GM21360 (cell line): ENCODE results near the gene PSMD4.
"Not testable (repeated sequence)": the region's sequence is repeated elsewhere in the genome, so short reads cannot be mapped to it uniquely, and the experiment has no call there.

Experiments used
- ATAC-seq: cut with Tn5 transposase; IDR thresholded peaks from one replicate; pipeline ENCODE4 v1.9.1; 2021; ENCODE audit warnings: mild to moderate bottlenecking, moderate library complexity; ENCODE audit not compliant: unreplicated experiment

PSMD4 gene

DNA sequence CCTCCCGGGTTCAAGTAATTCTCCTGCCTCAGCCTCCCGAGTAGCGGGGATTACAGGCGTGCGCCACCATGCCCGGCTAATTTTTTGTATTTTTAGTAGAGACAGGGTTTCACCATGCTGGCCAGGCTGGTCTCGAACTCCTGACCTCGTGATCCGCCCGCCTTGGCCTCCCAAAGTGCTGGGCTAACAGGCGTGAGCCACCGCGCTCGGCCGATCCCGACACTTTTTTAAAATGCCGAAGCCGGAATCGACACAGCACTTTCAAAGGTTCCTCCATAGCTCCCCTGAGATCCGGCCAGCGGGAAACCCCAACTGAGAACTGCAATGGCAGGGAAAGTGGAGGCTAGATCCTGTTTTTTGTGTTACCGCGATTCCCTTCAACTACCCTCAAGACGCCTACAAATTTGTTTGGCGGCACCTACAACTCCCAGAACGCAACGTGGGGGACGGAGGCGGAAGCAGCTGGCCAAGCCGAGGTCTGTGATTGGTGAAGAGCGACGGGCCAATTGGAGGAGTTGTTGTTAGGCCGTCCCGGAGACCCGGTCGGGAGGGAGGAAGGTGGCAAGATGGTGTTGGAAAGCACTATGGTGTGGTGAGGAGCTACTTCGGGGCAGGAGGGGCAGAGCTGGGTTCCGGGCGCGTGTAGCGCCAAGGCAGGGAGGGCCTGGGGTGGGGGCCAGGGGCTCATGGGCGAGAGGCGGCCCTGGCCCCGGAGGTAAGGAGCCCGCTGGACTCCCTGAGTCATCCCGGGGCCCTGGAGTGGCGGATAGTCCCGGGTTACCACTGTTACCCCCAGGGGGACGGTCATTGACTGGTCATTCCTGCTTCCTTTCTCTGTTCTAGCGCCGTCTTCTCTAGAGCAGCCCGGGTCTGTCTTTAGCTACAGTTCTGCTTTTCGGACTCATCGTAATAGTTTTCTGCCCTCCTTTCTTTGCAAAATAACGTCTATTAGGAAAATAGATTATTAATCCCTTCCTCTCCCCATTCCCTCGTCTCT, at the start of gene PSMD4:
PSMD4 (plus strand) TSS at position 518 of the 997 bp plus-strand sequence; CDS start at position 567, 49 bp downstream.
- ATAC-seq: peak; percentile 89

DNA sequence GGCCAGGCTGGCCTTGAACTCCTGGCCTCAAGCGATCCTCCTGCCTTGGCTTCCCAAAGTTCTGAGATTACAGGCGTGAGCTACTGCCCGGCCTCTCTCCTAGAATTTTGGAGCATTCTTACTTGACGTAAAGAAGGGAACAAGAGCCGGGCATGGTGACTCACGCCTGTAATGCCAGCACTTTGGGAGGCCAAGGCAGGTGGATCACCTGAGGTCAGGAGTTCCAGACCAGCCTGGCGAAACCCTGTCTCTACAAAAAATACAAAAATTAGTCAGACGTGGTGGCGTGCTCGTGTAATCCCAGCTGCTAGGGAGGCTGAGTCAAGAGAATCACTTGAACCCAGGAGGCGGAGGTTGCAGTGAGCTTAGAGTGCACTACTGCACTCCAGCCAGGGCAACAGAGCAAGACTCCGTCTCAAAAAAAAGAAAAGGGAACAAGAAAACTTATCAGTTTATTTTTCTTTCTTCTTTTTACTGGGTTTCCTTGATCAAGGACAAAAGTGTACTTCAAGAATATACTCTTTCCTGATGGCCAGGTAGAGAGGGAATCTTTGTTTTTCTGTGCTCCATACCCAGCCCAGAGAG, 49.1 kb upstream of the PSMD4 start:
- ATAC-seq: not testable (repeated sequence)

DNA sequence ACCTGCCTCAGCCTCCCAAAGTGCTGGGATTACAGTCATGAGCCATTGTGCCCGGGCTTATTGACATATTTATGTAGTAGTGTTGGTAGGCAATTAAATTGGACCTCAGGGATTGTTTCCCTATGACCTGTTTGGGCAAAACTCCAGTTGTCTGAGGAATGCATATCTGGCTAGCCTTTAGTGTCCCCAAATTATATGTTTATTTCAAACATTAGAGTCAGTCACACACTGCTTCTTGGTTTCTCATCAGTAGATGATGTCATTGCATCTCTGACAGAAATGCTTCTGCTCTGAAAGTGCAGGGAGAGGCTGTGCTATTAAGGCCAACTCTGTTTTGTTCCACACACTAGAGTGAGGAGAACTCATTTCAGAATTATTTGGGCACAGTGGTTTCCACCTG, 43.7 kb upstream of the PSMD4 start:
- ATAC-seq: no peak

DNA sequence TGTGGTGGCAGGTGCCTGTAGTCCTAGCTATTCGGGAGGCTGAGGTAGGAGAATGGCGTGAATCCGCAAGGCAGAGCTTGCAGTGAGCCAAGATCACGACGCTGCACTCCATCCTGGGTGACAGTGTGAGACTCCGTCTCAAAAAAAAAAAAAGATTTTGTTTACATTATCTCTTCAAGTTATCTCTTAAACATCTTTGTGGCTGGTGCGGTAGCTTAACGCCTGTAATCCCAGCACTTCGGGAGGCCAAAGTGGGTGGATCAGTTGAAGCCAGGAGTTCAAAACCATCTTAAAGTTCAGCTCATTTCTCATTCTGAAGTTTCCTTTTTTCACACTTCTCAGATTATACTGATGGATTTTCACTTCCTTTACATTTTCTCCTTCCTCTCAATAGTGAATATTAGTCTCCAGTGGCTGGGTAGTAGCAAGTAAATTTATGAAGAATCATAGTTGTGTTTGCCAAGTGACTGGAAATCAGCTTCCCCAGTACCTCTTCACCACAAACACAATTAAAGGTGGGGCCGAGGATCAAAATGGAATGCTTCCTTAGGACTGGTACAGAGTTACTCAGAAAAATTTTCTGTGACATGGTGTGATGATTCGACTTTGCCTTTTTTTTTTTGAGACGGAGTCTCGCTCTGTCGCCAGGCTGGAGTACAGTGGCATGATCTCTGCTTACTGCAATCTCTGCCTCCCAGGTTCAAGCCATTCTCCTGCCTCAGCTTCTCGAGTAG, 42.4 kb upstream of the PSMD4 start:
- ATAC-seq: no peak

- no peak for ATAC-seq
Measured at GRCh38 chr1:151213560-151213959, 41.0 kb upstream of the PSMD4 start.

GRCh38 chr1:151221616-151222015, 32.9 kb upstream of the PSMD4 start:
- ATAC-seq: no peak

GRCh38 chr1:151222130-151222529, 32.4 kb upstream of the PSMD4 start:
- ATAC-seq: no peak

- no peak for ATAC-seq
Measured at GRCh38 chr1:151235235-151235634, 19.3 kb upstream of the PSMD4 start.

DNA sequence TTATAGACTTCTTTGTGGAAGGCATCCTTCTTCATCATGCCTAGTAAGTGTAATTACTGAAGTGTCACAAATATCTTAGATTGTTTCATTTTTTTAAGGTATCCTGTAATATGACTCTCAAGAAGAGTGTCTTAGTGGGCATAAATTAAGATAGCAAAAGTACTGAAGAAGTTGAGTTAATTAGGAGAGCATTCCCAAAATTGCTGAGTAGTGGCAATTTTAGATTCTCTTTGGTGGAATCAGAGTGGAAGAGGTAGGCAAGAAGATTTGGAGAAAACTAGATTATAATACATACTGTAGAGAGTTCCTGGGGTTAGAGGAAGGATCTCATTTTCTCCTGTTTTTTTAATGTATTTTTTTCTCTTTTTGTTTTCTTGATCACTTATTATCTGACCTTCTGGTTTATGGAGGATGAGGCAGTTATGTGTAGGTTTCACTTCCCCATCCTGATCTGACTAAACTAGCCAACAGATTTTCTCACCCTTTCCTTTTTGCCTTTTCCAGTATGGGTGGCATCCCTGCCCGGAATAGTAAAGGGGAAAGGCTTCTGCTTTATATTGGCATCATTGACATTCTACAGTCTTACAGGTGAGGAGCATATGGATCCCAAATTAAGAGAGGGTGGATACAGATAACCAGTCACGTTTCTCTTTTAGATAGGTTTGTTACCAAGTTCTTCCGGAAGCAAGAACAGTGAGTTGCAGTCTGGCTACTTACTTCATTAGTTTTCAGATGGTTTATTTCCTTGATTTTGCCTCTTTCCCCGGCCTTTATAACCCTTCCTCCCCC, 16.7 kb upstream of the PSMD4 start:
- ATAC-seq: no peak

DNA sequence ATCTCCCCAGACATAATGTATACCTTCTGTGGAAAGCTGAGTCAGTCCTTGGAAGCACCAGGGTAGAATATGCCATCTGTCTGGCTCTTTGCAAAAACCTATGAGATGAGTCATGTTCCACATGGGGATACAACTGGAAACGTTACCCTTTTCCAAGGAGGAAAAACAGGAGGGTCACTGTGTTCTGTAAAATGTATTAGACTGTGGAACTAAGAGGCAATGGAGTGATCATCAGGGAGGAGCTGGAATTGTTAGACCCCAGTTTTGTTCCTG, 16.1 kb upstream of the PSMD4 start:
- no peak for ATAC-seq

- ATAC-seq: no peak
Measured at GRCh38 chr1:151242442-151242841, 12.1 kb upstream of the PSMD4 start.

DNA sequence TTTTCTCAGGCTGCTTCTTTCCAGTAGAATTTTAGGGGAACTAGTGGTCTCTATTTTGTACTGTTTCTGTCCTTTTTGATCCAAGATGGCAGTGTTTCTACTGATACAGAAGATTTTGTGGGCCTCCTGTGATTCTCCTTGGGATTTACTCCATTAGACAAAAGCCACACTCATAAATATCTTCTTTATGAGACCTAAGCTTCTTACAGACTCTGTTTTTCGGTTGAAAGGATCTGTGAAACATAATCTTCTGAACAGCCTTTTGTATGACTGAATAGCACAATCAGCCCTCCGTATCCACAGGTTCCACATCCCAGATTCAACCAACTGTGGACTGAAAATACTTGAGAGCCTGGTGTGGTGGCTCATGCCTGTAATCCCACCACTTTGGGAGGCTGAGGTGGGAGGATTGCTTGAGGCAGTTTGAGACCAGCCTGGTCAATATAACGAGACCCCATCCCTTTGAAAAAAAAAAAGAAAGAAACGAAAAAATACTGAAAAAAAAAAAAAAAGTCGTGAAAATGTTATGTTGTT, 10.8 kb upstream of the PSMD4 start:
- no peak for ATAC-seq

DNA sequence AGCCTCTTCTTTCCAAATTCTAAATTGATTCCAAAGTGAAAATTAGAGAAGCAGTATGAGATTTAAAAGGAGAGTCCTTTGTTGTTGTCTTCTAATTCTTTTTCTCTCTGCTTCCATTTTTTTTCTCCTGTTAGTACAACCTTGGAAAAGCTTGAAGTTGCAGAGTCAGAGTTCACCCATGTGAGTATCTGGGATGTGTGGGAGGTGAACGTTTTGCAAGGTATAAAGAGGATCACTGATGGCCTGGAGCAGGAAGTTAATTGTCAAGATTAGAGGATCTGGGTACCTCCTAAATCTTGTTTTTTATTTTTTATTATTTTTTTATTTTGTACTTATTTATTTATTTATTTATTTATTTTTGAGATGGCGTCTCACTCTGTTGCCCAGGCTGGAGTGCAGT, 7.7 kb upstream of the PSMD4 start:
- no peak for ATAC-seq

DNA sequence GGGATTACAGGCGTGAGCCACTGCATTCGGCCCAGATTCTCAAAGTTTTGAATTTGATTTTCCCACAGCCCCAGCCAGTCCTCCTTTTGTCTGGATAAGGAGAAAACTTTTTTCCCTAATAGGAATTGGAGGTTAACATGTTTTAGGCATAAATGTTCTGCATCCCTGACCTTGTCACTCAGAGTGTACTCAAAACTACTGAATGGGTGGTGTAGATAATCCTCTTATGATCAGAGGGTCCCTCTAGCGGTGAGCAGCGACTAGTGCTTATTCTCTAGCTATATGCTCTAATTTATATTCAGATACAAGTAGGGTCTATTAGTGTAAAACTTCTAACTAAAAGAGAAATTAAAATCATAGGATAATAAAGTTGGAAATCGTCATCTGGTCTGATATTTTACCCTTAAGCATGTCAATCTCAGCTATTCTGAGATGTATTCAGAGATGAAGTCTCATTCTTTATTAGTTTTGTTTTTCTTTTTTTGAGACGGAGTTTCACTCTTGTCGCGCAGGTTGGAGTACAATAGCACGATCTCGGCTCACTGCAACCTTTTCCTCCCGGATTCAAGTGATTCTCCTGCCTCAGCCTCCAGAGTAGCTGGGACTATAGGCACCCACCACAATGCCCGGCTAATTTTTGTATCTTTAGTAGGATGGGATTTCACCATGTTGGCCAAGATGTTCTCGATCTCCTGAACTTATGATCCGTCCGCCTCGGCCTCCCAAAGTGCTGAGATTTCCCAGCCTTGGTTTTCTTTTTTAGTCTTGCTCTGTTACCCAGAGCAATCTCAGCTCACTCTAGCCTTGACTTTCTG, 2.7 kb upstream of the PSMD4 start:
- ATAC-seq: no peak

- no peak for ATAC-seq
Measured at GRCh38 chr1:151255381-151255780, 847 bp downstream of the PSMD4 start.

GRCh38 chr1:151259351-151259750, 4.8 kb downstream of the PSMD4 start:
- no peak for ATAC-seq

DNA sequence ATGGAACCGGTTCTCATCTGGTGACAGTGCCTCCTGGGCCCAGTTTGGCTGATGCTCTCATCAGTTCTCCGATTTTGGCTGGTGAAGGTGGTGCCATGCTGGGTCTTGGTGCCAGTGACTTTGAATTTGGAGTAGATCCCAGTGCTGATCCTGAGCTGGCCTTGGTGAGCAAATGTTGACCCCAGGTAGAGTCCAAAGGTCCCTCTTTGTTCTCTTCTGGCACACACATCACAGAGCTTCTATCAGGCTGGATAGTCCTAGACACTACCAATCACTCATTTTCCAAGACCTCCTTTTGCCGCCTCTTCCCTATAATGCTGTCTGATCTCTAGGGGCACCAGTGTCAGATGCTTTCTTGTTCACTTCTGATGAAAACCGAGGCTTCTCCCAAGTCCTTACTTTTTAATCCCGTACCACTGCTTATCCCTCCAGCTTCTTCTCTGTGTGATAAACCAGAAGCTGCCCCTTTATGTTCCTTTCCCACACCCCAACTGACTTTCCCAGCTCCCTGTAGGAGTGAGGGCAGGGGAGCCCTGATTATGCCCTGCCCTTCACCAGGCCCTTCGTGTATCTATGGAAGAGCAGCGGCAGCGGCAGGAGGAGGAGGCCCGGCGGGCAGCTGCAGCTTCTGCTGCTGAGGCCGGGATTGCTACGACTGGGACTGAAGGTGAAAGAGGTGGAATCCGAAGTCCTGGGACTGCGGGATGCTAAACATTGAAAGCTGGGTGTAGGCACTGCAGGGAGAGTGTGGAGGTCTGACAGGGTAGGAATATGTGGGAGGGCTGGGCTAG, 11.1 kb downstream of the PSMD4 start:
- ATAC-seq: no peak

DNA sequence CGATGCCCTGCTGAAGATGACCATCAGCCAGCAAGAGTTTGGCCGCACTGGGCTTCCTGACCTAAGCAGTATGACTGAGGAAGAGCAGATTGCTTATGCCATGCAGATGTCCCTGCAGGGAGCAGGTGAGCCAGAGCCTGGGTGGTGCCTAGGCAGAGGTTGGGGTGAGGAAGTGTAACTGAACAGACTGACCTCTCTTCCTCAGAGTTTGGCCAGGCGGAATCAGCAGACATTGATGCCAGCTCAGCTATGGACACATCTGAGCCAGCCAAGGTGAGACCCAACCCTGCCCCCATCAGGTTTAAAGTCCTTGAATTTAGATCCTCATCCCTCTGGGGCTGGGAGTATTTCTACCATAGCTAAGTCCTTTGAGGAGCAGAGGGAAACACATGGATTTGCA, 11.8 kb downstream of the PSMD4 start:
- no peak for ATAC-seq

GRCh38 chr1:151266821-151267220, 12.3 kb downstream of the PSMD4 start:
- no peak for ATAC-seq
